Measurements from ENCODE around the gene GNE.

- TF ChIP-seq, protein P1, sequence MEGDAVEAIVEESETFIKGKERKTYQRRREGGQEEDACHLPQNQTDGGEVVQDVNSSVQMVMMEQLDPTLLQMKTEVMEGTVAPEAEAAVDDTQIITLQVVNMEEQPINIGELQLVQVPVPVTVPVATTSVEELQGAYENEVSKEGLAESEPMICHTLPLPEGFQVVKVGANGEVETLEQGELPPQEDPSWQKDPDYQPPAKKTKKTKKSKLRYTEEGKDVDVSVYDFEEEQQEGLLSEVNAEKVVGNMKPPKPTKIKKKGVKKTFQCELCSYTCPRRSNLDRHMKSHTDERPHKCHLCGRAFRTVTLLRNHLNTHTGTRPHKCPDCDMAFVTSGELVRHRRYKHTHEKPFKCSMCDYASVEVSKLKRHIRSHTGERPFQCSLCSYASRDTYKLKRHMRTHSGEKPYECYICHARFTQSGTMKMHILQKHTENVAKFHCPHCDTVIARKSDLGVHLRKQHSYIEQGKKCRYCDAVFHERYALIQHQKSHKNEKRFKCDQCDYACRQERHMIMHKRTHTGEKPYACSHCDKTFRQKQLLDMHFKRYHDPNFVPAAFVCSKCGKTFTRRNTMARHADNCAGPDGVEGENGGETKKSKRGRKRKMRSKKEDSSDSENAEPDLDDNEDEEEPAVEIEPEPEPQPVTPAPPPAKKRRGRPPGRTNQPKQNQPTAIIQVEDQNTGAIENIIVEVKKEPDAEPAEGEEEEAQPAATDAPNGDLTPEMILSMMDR (IDR thresholded peaks at IDR 0.05), result no peak
- no peak for TF ChIP-seq ZFX (IDR thresholded peaks at IDR 0.05; ENCODE audit: borderline replicate concordance)
These were observed 10.9 kb downstream of the GNE start for GRCh38 chr9:36247356-36247755.

Data from 22Rv1 (cell line).